ENCODE measurements around the gene MYH11.

- TF ChIP-seq EZH2 (IDR thresholded peaks at IDR 0.05) (no peak), POLR2AphosphoS5 (IDR thresholded peaks at IDR 0.05; ENCODE audit: borderline replicate concordance, low read depth, low read length) (no peak), FOXP2 (optimal IDR thresholded peaks at IDR 0.05; ENCODE audit: control extremely low read depth, extremely low read length, insufficient read depth) (no peak)
These were observed 135.8 kb downstream of the MYH11 start for GRCh38 chr16:15721018-15721417.
